ENCODE measurements around the gene KCNK10.

The KCNK10 gene

GRCh38 chr14:88218119-88218915 lies 104.8 kb downstream of the KCNK10 start:
- no peak overlapping the region for H3K27ac Mint-ChIP-seq
- peaks cover 29% of the 10 kb centered on the region for H3K9me3 Mint-ChIP-seq
- no peak overlapping the region for H3K4me3 Mint-ChIP-seq
- H3K27me3 Mint-ChIP-seq (ENCODE audit: low read depth, poor library complexity): peaks cover 3% of the 10 kb centered on the region
- no peak for DNase-seq
- TF ChIP-seq CTCF (IDR thresholded peaks at IDR 0.05): no peak
- no peaks in the 10 kb centered on the region for H3K4me1 Mint-ChIP-seq
- peaks cover 7% of the 10 kb centered on the region for H3K36me3 Mint-ChIP-seq (ENCODE audit: low read depth)

- DNase-seq: no peak
- Mint-ChIP-seq H3K4me3 (no peak overlapping the region), H3K27me3 (ENCODE audit: low read depth, poor library complexity) (peaks cover 9% of the 10 kb centered on the region), H3K27ac (no peak overlapping the region), H3K4me1 (peaks cover 6% of the 10 kb centered on the region), H3K9me3 (no peaks in the 10 kb centered on the region), H3K36me3 (ENCODE audit: low read depth) (no peaks in the 10 kb centered on the region)
- no peak for TF ChIP-seq CTCF (IDR thresholded peaks at IDR 0.05)
These were observed 110.4 kb downstream of the KCNK10 start for GRCh38 chr14:88212691-88213090.

- H3K27ac Mint-ChIP-seq: no peak overlapping the region
- no peaks in the 10 kb centered on the region for H3K9me3 Mint-ChIP-seq
- H3K27me3 Mint-ChIP-seq (ENCODE audit: low read depth, poor library complexity): peaks cover 14% of the 10 kb centered on the region
- no peaks in the 10 kb centered on the region for H3K36me3 Mint-ChIP-seq (ENCODE audit: low read depth)
- H3K4me3 Mint-ChIP-seq: no peak overlapping the region
- TF ChIP-seq CTCF (IDR thresholded peaks at IDR 0.05): no peak
- no peak for DNase-seq
- H3K4me1 Mint-ChIP-seq: peaks cover 6% of the 10 kb centered on the region
These were observed 112.6 kb downstream of the KCNK10 start for GRCh38 chr14:88210426-88210825.

GRCh38 chr14:88209273-88209672 lies 113.8 kb downstream of the KCNK10 start:
- H3K36me3 Mint-ChIP-seq (ENCODE audit: low read depth): no peaks in the 10 kb centered on the region
- no peaks in the 10 kb centered on the region for H3K9me3 Mint-ChIP-seq
- H3K27me3 Mint-ChIP-seq (ENCODE audit: low read depth, poor library complexity): peaks cover 16% of the 10 kb centered on the region
- H3K4me3 Mint-ChIP-seq: no peak overlapping the region
- peaks cover 6% of the 10 kb centered on the region for H3K4me1 Mint-ChIP-seq
- no peak for TF ChIP-seq CTCF (IDR thresholded peaks at IDR 0.05)
- DNase-seq: no peak
- H3K27ac Mint-ChIP-seq: peak overlapping the region; percentile 22

- peaks cover 16% of the 10 kb centered on the region for H3K27me3 Mint-ChIP-seq (ENCODE audit: low read depth, poor library complexity)
- no peak for DNase-seq
- TF ChIP-seq CTCF (IDR thresholded peaks at IDR 0.05): no peak
- no peaks in the 10 kb centered on the region for H3K36me3 Mint-ChIP-seq (ENCODE audit: low read depth)
- H3K4me3 Mint-ChIP-seq: no peak overlapping the region
- no peak overlapping the region for H3K27ac Mint-ChIP-seq
- peaks cover 6% of the 10 kb centered on the region for H3K4me1 Mint-ChIP-seq
- no peaks in the 10 kb centered on the region for H3K9me3 Mint-ChIP-seq
These were observed 114.2 kb downstream of the KCNK10 start for GRCh38 chr14:88208858-88209257.

- H3K27ac Mint-ChIP-seq: no peak overlapping the region
- H3K9me3 Mint-ChIP-seq: no peaks in the 10 kb centered on the region
- no peak for DNase-seq
- peaks cover 3% of the 10 kb centered on the region for H3K4me1 Mint-ChIP-seq
- no peaks in the 10 kb centered on the region for H3K36me3 Mint-ChIP-seq (ENCODE audit: low read depth)
- peaks cover 29% of the 10 kb centered on the region for H3K27me3 Mint-ChIP-seq (ENCODE audit: low read depth, poor library complexity)
- H3K4me3 Mint-ChIP-seq: no peak overlapping the region
- TF ChIP-seq CTCF (IDR thresholded peaks at IDR 0.05): no peak
These were observed 118.8 kb downstream of the KCNK10 start for GRCh38 chr14:88204221-88204620.

Measured in nephron progenitor cell (in vitro differentiated cells).